Fibroblast of skin of right quadriceps (primary cell): ENCODE measurements around the gene SMC3.

Source experiments
- DNase-seq: peaks from one replicate; pipeline ENCODE4 v3.0.0-alpha.2; 2013

Gene SMC3

GRCh38 chr10:110546077-110546476, 21.4 kb upstream of the SMC3 start:
- DNase-seq, result no peak

DNA sequence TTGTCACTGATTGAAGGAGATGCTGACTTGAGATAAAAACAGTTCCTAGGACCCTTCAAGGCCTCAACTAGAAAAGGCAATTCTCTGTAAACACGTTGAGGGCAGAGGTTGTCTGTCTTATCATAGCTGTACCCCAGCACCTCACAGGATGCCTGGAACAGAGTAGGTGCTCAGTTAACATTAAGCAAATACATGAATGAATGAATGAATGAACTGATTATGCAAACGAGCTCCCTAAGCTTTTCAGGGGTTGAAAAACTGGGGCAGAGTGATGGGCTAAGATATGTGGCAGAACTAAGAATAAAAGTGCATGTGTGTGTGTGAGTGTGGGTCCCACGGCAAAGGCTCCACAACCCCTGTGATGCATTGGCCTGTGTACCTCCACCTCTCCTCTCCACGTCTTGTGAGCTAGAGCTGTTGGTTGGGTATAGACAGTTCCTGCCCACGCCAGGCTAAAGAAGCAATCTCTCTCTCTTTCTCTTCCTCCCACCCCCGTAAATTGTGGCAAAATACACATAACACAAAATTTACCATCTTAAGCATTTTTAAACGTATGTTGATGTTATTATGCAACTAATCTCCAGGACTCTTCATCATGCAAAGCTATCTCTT, 20.9 kb upstream of the SMC3 start:
- DNase-seq, result no peak

GRCh38 chr10:110547139-110547761, 20.2 kb upstream of the SMC3 start:
- DNase-seq, result peak; percentile 67

GRCh38 chr10:110548002-110548401, 19.5 kb upstream of the SMC3 start:
- DNase-seq, result no peak

GRCh38 chr10:110549211-110549610, 18.3 kb upstream of the SMC3 start:
- DNase-seq, result no peak

DNA sequence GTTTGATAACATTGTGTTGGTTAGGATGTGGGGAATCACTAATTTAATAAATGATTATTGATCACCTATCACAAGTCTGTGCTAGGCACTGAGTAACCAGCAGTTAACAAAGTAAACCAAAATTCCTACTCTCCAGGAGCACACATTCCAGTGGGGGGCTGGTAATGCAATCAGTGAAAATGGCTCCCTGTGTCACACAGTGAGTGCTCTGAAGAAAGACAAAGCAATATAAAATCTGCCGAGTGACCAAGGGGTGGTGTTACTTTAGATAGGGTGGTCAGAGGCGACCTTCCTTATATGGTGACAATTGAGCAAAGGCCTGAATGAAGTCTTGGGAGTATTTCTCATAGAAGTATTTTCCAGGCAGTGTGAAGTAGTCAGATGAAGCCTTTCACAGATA, 13.6 kb upstream of the SMC3 start:
- no peak for DNase-seq

GRCh38 chr10:110556296-110556695, 11.2 kb upstream of the SMC3 start:
- no peak for DNase-seq

DNA sequence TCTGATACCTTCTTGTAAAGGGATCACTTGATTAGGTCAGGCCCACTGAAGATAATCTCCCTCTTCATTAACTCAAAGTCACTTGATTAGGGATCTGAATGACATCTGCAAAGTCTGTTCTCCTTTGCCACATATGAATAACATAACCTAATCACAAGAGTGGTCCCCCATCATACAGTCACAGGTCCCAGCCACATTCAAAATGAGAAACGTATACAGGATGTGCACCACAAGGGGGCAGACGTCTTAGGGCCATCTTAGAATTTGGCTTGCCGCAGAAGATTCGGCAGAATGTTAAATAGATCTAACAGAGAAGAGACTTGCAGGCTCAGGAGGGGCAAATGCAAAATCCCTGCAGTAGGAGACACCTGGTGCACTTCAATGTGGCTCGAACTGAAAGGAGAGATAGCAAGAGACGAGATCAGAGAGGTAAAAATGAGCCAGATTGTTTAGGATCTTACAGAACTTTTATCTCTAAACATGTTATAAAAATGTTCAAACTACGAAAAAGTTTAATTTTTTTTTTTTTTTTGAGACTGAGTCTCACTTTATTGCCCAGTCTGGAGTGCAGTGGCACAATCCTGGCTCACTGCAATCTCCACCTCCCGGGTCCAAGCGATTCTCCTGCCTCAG, 10.4 kb upstream of the SMC3 start:
- peak; percentile 45 for DNase-seq

DNA sequence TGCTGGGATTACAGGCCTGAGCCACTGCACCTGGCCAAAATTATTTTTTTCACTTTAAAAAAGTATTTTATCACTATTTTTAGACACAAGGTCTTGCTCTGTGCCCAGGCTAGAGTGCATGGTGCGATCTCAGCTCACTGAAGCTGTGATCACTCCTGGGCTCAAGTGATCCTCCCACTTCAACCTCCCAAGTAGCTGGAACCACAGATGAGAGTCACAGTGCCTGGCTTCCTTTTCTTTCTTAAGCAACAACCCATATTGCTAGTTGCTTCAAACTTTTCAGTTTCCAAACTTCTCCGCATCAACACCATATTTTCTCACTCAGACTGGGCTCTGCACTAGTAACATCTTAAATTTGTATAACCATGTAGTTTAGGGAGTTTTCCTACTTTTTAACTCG, 9.5 kb upstream of the SMC3 start:
- no peak for DNase-seq

DNA sequence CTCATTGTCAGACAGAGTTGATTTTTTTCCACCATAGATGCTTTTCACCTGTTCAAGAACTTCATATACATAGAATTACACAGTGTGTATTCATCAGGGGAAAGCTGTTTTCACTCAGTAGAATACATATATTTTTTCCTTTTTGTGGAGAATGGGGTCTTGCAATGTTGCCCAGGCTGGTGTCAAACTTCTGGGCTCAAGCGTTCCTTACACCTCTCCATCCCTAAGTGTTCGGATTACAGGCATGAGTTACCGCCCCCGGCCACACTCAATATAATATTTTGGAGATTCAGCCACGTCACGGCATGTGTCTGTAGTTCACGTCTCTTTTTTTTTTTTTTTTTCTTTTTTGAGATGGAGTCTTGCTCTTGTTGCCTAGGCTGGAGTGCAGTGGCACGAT, 7.5 kb upstream of the SMC3 start:
- DNase-seq, result no peak

- DNase-seq, result no peak
Measured at GRCh38 chr10:110561292-110561691, 6.2 kb upstream of the SMC3 start.

GRCh38 chr10:110562348-110562747, 5.1 kb upstream of the SMC3 start:
- no peak for DNase-seq

GRCh38 chr10:110563132-110563531, 4.4 kb upstream of the SMC3 start:
- DNase-seq, result no peak

DNA sequence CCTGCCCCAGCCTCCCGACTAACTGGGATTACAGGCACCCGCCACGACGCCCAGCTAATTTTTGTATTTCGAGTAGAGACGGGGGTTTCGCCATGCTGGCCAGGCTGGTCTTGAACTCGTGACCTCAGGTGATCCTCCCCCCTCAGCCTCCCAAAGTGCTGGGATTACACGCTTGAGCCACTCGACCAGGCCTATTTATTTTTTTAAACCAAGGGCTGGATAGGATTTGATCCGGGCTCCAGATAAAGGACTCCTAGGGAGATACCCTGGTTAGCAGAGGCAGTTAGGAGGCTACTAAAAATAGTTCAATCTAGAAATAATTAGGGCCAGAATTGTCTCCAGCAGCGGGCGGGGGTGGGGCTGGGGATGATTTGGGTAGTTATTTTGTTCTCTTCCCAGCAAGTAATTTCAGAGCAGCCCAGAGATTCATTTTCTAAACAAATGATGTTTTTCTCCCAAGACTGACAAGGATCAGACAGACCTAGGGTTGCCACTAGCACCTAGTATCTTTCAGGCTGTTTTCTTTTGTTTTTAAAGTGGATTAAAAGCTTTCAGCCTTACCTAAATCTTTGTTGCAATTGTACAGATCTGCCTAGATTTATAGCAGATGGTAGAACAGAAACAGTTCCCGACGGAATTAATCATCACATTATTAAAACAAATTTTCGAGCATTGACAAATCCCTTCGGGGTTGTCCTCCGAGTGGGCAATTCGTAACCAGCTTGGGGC, 859 bp upstream of the SMC3 start:
- peak; percentile 56 for DNase-seq

DNA sequence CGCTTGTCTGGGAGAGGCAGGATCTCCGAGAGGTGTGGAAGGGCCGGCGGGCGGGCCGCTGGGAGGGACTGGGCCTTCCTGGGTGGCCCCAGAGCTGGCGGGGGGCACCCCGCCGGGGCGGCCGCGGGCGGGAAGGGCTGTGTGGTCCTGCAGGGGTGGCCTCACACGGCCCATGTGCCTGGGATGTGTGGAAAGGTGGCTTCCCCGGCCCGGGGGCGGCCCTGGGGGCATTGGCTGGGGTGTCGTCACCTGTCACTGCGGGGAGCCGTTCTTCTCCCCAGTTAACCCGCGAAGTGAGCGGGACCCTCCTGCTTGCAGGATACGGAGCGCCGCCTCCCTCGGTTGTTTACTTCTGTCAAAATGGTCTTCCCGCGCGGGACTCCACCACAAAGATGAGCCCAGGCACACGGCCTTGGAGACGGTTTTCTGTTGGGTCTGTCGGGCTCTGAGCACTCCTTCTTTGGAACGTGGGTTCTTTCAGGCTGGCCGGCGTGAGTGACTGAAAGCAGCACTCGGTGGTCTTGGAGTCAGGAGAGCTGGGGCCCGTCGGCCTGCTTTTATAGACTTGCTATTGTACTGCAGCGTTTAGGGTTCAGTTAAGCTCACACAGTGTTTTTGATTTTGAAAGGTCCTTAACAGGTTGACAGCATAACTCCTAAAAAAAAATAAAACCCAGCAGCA, 700 bp downstream of the SMC3 start:
- DNase-seq, result peak; percentile 16

GRCh38 chr10:110569122-110569521, 1.6 kb downstream of the SMC3 start:
- DNase-seq, result no peak

DNA sequence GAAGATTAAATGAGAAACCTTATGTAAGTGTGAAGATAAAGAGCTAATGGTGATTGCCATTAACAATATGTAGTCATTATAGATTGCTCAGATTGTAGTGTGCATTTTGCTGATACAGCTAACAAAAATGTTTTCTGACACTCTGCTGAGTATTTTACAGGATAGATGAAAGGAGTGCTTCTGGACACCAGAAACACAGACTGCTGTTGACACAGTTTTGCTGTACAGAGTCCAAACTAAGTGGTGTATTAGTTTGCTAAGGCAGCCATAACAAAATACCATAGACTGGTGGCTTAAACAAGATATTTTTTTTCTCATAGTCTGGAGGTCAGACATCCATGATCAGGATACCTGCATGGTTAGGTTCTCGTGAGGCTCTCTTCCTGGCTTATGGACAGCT, 2.2 kb downstream of the SMC3 start:
- no peak for DNase-seq

GRCh38 chr10:110571093-110571743, 3.7 kb downstream of the SMC3 start:
- DNase-seq, result no peak

GRCh38 chr10:110572862-110573261, 5.4 kb downstream of the SMC3 start:
- DNase-seq, result no peak

GRCh38 chr10:110574420-110574819, 6.9 kb downstream of the SMC3 start:
- DNase-seq, result no peak

DNA sequence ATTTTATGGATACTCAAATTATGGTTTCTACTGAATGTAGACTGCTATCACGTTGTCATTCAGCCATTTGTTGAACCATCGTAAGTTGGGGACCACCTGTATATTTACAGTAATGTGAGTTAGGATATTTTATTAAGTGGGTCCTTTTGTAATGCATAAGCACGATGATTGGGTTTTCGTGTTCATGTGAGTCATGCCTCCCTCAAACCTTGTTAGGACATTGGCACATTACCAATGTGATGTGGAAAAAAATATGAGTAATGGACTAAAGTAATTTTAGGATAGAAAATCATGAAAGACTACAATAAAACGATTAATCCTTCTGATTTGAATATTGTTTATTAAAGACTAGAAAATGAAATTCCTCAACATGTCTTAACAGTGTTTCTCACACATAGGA, 8.7 kb downstream of the SMC3 start:
- DNase-seq, result peak; percentile 76

DNA sequence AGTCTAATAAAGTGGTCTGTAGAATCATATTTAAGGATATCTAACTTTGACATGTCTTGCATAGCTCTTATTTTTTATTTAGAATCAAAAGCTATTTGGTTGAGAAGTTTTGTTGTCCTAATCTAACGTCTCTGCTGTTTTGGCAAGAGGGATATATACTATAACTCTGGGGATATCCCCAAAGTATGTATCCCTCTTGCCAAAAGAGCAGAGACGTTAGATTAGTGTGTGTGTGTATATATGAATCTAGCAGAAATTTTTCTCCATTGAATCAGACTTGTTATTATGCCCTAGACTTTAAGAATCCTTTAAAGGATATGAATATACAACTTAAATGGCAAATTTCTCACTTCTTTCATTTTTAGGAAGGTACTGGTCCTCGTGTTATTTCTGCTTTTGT, 9.6 kb downstream of the SMC3 start:
- DNase-seq, result peak; percentile 40

- DNase-seq, result no peak
Measured at GRCh38 chr10:110584006-110584405, 16.5 kb downstream of the SMC3 start.
